Natural killer cell (primary cell): Measurements from ENCODE around the gene NHS. TPM values are rescaled to one million over a fixed set of nuclear protein-coding genes. Genes with fewer than 3 reads are reported as not detected.

Experiments
- ATAC-seq, 3 donors: fragments of 150-1000 bp in 2 of 3; fragments of 200-7000 bp in 1 of 3; cut with Tn5 transposase; 1 replicate in 1 of 3; 2 replicates in 2 of 3; pipeline ENCODE4 v1.10.0; 2021; ENCODE audit warnings: mild to moderate bottlenecking in 2 of 3, moderate library complexity in 2 of 3
- DNase-seq, 2 donors: peaks; one replicate each; pipeline versions ENCODE4 v3.0.0 to v3.0.0-alpha.2; 2013 to 2021; ENCODE audit warnings: mixed read lengths in 1 of 2
- H3K27ac ChIP-seq: one replicate; pipeline ENCODE4 v1.5.1; 2013; ENCODE audit warnings: mild to moderate bottlenecking, low read length
- H3K27me3 ChIP-seq: one replicate; pipeline ENCODE4 v1.6.1; 2013; ENCODE audit warnings: low read length; ENCODE audit not compliant: control insufficient read depth, insufficient read depth
- H3K36me3 ChIP-seq: one replicate; pipeline ENCODE4 v1.6.1; 2013; ENCODE audit warnings: low read length; ENCODE audit not compliant: control insufficient read depth, insufficient read depth
- H3K4me1 ChIP-seq: one replicate; pipeline ENCODE4 v1.6.1; 2013; ENCODE audit warnings: low read length; ENCODE audit not compliant: control insufficient read depth, insufficient read depth
- H3K4me3 ChIP-seq: one replicate; pipeline ENCODE4 v1.5.1; 2013; ENCODE audit warnings: low read length
- H3K9me3 ChIP-seq: one replicate; pipeline ENCODE4 v1.6.1; 2013; ENCODE audit warnings: low read length; ENCODE audit not compliant: control insufficient read depth, insufficient read depth
- H3K27ac Mint-ChIP-seq, 2 donors: one replicate each; pipeline ENCODE4 v1.8.0; 2022; ENCODE audit warnings: mild to moderate bottlenecking in 2 of 2, mixed read lengths in 2 of 2, moderate library complexity in 1 of 2
- H3K27me3 Mint-ChIP-seq, 2 donors: one replicate each; pipeline ENCODE4 v1.8.0; 2022; ENCODE audit warnings: low read depth in 2 of 2, mixed read lengths in 2 of 2
- H3K36me3 Mint-ChIP-seq: one replicate; pipeline ENCODE4 v1.8.0; 2022; ENCODE audit warnings: mixed read lengths
- H3K4me1 Mint-ChIP-seq, 2 donors: one replicate each; pipeline ENCODE4 v1.8.0; 2022; ENCODE audit warnings: mixed read lengths in 2 of 2
- H3K4me3 Mint-ChIP-seq: one replicate; pipeline ENCODE4 v1.8.0; 2022; ENCODE audit warnings: mild to moderate bottlenecking, moderate library complexity, mixed read lengths
- H3K9me3 Mint-ChIP-seq, 2 donors: one replicate each; pipeline ENCODE4 v1.8.0; 2022; ENCODE audit warnings: mixed read lengths in 2 of 2
- CTCF ChIP-seq: fragments of 200-600 bp; IDR thresholded peaks from one replicate; pipeline ENCODE4 v1.8.0; 2022; ENCODE audit warnings: antibody characterized with exemption
- WGBS: methylation state at CpG from one replicate; pipeline ENCODE4 v1.1.7; 2013; ENCODE audit warnings: missing lambda C conversion rate; ENCODE audit not compliant: insufficient coverage; 5-methylcytosine and 5-hydroxymethylcytosine counted together
- intact Hi-C: fragments of 100-400 bp; cut with micrococcal nuclease; formaldehyde crosslinking; loops from one replicate; pipeline ENCODE4 v1.14.2; 2022
- total RNA-seq, 4 donors: library from RNA; stranded (reverse); fragments of 120-200 nt in 1 of 4; gene quantifications; one replicate each; pipeline versions ENCODE4 v1.2.3 to v1.2.4, GENCODE V29; 2013 to 2022

Gene NHS
- total RNA-seq, 3 donors from 2014 or later (not counting 1 experiment from before 2014, with no cell fraction given), result 0.05 to 0.28 TPM; not detected in 1

GRCh38 chrX:17459008-17459611 is 84.1 kb downstream of the NHS start:
- no peak overlapping the region for H3K27ac Mint-ChIP-seq
- no peaks in the 10 kb centered on the region for H3K9me3 ChIP-seq
- 94% methylated on average over 4 of the region's 4 CpGs for whole genome bisulfite sequencing
- H3K27me3 ChIP-seq, result no peaks in the 10 kb centered on the region
- intact Hi-C loops, result no loop called here
- H3K9me3 Mint-ChIP-seq, result peaks cover 0 to 2% of the 10 kb centered on the region in 2 donors
- H3K27me3 Mint-ChIP-seq, result peaks cover 2 to 8% of the 10 kb centered on the region in 2 donors
- H3K36me3 Mint-ChIP-seq, result no peaks in the 10 kb centered on the region
- no peak for ATAC-seq
- TF ChIP-seq CTCF, result no peak
- no peaks in the 10 kb centered on the region for H3K36me3 ChIP-seq
- H3K27ac ChIP-seq, result no peak overlapping the region
- DNase-seq, result no peak
- H3K4me3 ChIP-seq, result no peak overlapping the region
- H3K4me1 ChIP-seq, result no peaks in the 10 kb centered on the region
- H3K4me1 Mint-ChIP-seq, result no peaks in the 10 kb centered on the region
- H3K4me3 Mint-ChIP-seq, result no peak overlapping the region

GRCh38 chrX:17459661-17460060 is 84.7 kb downstream of the NHS start:
- Histone ChIP-seq H3K27ac (no peak overlapping the region), H3K27me3 (no peaks in the 10 kb centered on the region), H3K4me3 (no peak overlapping the region), H3K9me3 (no peaks in the 10 kb centered on the region), H3K4me1 (no peaks in the 10 kb centered on the region), H3K36me3 (no peaks in the 10 kb centered on the region)
- H3K9me3 Mint-ChIP-seq, result peaks cover 0 to 2% of the 10 kb centered on the region in 2 donors
- no peaks in the 10 kb centered on the region for H3K4me1 Mint-ChIP-seq
- H3K27ac Mint-ChIP-seq, result no peak overlapping the region
- H3K36me3 Mint-ChIP-seq, result no peaks in the 10 kb centered on the region
- intact Hi-C loops, result no loop called here
- WGBS, result no CpG with 5 or more reads among the region's 1 CpG
- peaks cover 2 to 8% of the 10 kb centered on the region in 2 donors for H3K27me3 Mint-ChIP-seq
- ATAC-seq, result no peak
- no peak overlapping the region for H3K4me3 Mint-ChIP-seq
- no peak for DNase-seq
- TF ChIP-seq CTCF, result no peak

- TF ChIP-seq CTCF, result no peak
- H3K4me1 ChIP-seq, result no peaks in the 10 kb centered on the region
These were observed 87.9 kb downstream of the NHS start for GRCh38 chrX:17462881-17463280.

GRCh38 chrX:17464194-17464593 is 89.2 kb downstream of the NHS start:
- Mint-ChIP-seq H3K4me3 (no peak overlapping the region), H3K27ac (no peak overlapping the region), H3K36me3 (no peaks in the 10 kb centered on the region), H3K4me1 (no peaks in the 10 kb centered on the region), H3K27me3 (peaks cover 2 to 8% of the 10 kb centered on the region in 2 donors), H3K9me3 (no peaks in the 10 kb centered on the region)
- Histone ChIP-seq H3K27ac (no peak overlapping the region), H3K36me3 (no peaks in the 10 kb centered on the region), H3K9me3 (no peaks in the 10 kb centered on the region), H3K4me3 (no peak overlapping the region), H3K4me1 (no peaks in the 10 kb centered on the region), H3K27me3 (no peaks in the 10 kb centered on the region)
- no peak for ATAC-seq
- DNase-seq, result no peak
- intact Hi-C loops, result no loop called here
- no peak for TF ChIP-seq CTCF

More at GRCh38 chrX:17462881-17463280, 87.9 kb downstream of the NHS start:
- Mint-ChIP-seq H3K27me3 (peaks cover 2 to 8% of the 10 kb centered on the region in 2 donors), H3K36me3 (no peaks in the 10 kb centered on the region), H3K4me3 (no peak overlapping the region), H3K27ac (no peak overlapping the region), H3K9me3 (no peaks in the 10 kb centered on the region), H3K4me1 (no peaks in the 10 kb centered on the region)
- ATAC-seq (no peak), DNase-seq (no peak)
- H3K9me3 ChIP-seq, result no peaks in the 10 kb centered on the region
- WGBS, result no CpG with 5 or more reads among the region's 1 CpG
- no peak overlapping the region for H3K4me3 ChIP-seq
- H3K27me3 ChIP-seq, result no peaks in the 10 kb centered on the region
- no peak overlapping the region for H3K27ac ChIP-seq
- H3K36me3 ChIP-seq, result no peaks in the 10 kb centered on the region
- intact Hi-C loops, result no loop called here
